ENCODE data around the gene VPS8. TPM values are rescaled to one million over a fixed set of nuclear protein-coding genes. Genes with fewer than 3 reads are reported as not detected.

The VPS8 gene
- total and polyA plus RNA-seq, 2 of the 13 experiments (the other 11 are each of a cell fraction or from before 2014, with no cell fraction given) = 14.2 to 35.1 TPM

DNA sequence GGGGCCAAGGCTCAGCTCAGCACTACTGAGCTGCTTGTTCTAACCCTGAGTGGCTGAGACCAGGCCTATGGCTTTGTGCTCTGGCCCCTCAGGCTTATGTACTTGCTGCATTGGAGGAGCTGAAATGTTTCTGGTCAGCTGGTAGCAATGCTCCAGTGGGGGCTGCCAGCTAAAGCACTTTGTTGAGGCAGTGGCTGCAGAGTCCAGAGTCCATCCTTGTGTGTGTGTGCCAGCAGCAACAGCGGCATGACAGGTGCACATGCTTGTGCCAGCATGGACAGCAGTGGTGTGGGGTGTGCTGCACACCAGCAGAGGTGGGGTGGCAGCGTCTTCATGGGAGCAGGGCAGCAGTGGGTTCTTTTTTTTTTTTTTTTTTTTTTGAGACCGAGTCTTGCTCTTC lies 169.1 kb downstream of the VPS8 start (continued):
- 0 out of 2 replicates have a peak, but pooled peaks have one; percentile 28 for TF ChIP-seq ZNF574 (CRISPR knock-in tag; IDR thresholded peaks at IDR 0.05)
- TF ChIP-seq SATB2 (CRISPR knock-in tag; IDR thresholded peaks at IDR 0.05) = no peak
- TF ChIP-seq ZNF75D (CRISPR knock-in tag; IDR thresholded peaks at IDR 0.05; ENCODE audit: borderline replicate concordance) = no peak
- no peak for TF ChIP-seq KDM2A (CRISPR knock-in tag; IDR thresholded peaks at IDR 0.05; ENCODE audit: borderline replicate concordance, low read depth)
- no peak for TF ChIP-seq ZXDC (CRISPR knock-in tag; IDR thresholded peaks at IDR 0.05)
- TF ChIP-seq RORA (CRISPR knock-in tag; IDR thresholded peaks at IDR 0.05) = no peak
- TF ChIP-seq ZKSCAN5 (CRISPR knock-in tag; IDR thresholded peaks at IDR 0.05) = no peak
- no peak for TF ChIP-seq ZNF614 (CRISPR knock-in tag; IDR thresholded peaks at IDR 0.05; ENCODE audit: borderline replicate concordance)
- TF ChIP-seq ZNF83 (CRISPR knock-in tag; IDR thresholded peaks at IDR 0.05; ENCODE audit: borderline replicate concordance) = no peak
- no peak for TF ChIP-seq RNF2 (conservative IDR thresholded peaks at IDR 0.05; ENCODE audit: low read depth)
- no peak for TF ChIP-seq SNAPC2 (CRISPR knock-in tag; IDR thresholded peaks at IDR 0.05)
- TF ChIP-seq, protein P1, sequence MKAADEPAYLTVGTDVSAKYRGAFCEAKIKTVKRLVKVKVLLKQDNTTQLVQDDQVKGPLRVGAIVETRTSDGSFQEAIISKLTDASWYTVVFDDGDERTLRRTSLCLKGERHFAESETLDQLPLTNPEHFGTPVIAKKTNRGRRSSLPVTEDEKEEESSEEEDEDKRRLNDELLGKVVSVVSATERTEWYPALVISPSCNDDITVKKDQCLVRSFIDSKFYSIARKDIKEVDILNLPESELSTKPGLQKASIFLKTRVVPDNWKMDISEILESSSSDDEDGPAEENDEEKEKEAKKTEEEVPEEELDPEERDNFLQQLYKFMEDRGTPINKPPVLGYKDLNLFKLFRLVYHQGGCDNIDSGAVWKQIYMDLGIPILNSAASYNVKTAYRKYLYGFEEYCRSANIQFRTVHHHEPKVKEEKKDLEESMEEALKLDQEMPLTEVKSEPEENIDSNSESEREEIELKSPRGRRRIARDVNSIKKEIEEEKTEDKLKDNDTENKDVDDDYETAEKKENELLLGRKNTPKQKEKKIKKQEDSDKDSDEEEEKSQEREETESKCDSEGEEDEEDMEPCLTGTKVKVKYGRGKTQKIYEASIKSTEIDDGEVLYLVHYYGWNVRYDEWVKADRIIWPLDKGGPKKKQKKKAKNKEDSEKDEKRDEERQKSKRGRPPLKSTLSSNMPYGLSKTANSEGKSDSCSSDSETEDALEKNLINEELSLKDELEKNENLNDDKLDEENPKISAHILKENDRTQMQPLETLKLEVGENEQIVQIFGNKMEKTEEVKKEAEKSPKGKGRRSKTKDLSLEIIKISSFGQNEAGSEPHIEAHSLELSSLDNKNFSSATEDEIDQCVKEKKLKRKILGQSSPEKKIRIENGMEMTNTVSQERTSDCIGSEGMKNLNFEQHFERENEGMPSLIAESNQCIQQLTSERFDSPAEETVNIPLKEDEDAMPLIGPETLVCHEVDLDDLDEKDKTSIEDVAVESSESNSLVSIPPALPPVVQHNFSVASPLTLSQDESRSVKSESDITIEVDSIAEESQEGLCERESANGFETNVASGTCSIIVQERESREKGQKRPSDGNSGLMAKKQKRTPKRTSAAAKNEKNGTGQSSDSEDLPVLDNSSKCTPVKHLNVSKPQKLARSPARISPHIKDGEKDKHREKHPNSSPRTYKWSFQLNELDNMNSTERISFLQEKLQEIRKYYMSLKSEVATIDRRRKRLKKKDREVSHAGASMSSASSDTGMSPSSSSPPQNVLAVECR (CRISPR knock-in tag; IDR thresholded peaks at IDR 0.05; ENCODE audit: borderline replicate concordance) = peak; percentile 36
- no peak for TF ChIP-seq SMYD3 (CRISPR knock-in tag; IDR thresholded peaks at IDR 0.05)
- no peak; the same call in 1 of the 2 replicates for TF ChIP-seq ZBTB38 (CRISPR knock-in tag; IDR thresholded peaks at IDR 0.05)
- TF ChIP-seq, protein P2, sequence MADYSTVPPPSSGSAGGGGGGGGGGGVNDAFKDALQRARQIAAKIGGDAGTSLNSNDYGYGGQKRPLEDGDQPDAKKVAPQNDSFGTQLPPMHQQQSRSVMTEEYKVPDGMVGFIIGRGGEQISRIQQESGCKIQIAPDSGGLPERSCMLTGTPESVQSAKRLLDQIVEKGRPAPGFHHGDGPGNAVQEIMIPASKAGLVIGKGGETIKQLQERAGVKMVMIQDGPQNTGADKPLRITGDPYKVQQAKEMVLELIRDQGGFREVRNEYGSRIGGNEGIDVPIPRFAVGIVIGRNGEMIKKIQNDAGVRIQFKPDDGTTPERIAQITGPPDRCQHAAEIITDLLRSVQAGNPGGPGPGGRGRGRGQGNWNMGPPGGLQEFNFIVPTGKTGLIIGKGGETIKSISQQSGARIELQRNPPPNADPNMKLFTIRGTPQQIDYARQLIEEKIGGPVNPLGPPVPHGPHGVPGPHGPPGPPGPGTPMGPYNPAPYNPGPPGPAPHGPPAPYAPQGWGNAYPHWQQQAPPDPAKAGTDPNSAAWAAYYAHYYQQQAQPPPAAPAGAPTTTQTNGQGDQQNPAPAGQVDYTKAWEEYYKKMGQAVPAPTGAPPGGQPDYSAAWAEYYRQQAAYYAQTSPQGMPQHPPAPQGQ (CRISPR knock-in tag; IDR thresholded peaks at IDR 0.05; ENCODE audit: borderline replicate concordance) = no peak
- TF ChIP-seq, protein P3, sequence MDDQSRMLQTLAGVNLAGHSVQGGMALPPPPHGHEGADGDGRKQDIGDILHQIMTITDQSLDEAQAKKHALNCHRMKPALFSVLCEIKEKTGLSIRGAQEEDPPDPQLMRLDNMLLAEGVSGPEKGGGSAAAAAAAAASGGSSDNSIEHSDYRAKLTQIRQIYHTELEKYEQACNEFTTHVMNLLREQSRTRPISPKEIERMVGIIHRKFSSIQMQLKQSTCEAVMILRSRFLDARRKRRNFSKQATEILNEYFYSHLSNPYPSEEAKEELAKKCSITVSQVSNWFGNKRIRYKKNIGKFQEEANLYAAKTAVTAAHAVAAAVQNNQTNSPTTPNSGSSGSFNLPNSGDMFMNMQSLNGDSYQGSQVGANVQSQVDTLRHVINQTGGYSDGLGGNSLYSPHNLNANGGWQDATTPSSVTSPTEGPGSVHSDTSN (CRISPR knock-in tag; IDR thresholded peaks at IDR 0.05; ENCODE audit: borderline replicate concordance) = no peak
- TF ChIP-seq ZSCAN25 (CRISPR knock-in tag; IDR thresholded peaks at IDR 0.05) = no peak

Data from HepG2 (cell line).